NCI-H1436 (cell line): ENCODE results near the gene LRAT.

ENCODE experiments used
- DNase-seq: peaks from one replicate; lab custom pipeline; 2025; lab: John Stamatoyannopoulos, UW

The LRAT gene

DNA sequence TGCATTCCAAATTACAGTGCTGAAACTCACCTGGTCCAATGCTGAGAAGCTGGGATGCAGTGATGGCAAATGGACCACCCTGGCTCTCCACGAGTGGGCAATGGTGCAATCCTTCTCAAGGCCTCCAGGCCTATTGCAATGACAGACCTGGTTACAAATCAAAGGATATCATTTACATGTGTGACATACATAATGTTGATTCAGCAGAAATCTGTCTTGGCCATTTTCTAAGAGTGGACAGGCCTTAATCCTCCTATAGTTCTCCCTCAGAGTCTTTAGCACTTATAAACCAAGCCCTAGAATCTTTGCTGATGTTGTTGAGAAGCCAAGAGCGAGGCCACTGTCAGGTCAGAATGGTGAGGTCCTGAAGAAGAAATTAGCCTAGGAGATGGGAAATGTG, 17.1 kb downstream of the LRAT start:
- no peak for DNase-seq

DNA sequence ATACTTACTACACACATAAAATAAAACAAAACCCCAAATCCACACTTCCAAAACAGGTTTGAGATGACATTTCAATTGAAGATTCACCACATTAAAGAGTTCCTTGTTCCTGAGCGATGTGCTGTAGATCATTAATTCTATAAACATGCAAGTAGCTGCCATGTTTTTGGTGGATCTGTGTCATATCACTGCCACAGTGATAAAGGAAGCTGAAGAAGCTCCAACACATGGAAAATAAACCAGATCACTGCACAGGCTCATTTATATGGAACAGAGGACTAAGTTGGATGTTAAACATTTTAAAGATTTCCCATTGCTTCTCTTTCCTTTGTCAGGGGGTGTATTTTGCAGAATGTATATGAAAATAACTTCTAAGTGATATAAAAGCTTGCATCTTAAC, 34.5 kb downstream of the LRAT start:
- no peak for DNase-seq

DNA sequence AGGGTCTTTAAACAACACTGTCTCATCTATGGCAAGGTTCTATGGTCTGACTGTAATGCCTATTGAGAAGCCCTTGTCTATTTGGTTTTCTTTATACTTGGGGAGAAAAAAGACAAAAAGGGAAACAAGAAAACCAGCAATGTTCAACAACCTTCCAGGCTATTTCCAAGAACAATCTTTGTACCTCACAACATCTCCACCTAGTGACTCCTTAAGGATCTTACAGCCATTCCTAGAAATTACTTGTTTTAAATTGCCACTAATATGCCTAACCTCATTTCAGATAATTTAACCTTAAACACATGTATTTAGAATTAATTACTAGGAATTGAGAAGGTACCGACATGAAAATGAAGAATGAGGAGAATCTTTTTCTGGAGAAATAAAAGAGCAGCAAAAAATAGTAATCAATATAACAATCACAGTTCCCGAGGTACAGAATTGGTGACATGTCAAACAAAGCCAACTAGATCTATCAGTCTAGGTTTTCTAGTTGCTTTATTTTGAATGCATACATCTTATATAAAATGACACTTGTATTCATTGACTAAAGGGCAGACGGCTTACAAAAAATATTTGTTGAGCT, 35.7 kb downstream of the LRAT start:
- DNase-seq: no peak

DNA sequence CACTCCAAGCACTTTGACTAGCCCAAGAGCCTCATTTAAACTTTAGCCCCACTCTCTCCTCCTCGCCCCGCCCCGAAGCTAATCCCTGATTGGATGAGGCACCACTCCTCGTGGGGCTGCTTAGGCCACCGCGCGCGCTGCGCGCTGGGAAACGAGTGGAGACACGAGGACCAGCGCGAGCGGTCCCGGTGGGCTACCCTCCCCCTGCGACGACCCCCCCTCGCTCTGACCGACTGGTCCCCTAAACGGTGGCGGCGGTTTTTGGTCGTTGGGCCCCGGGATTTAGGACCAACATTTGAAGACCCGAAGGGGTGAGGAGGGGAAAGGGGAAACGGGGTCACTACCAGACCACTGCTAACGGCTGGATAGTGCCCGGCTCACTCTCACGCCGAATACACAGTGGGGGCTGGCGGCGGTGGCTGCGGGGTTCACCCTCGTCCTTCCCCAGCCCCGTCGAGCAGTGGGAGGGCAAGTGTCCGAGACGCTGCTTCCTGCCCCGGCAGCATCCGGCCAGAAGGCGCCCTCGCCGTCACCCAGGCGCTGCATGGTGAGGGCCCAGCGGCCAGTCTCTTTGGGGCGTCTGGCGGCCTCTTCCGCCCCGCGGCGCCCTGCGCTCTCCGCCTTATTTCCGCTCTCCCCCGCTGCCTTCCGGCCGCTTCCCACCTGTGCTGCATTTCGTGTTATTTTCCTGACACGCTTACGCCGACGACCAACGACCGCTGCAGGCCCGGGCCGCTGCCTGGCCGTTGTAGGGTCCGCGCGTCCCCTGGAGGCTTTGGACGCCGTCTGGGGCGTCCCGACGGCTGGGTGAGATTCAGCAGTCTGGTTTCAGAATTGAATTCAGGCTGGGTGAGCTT, 37.6 kb downstream of the LRAT start, which contains the start of gene RBM46:
RBM46 (plus strand) TSS at position 147 of the 857 bp plus-strand sequence. CDS start 15,481 bp downstream, outside the sequence.
- no peak for DNase-seq

DNA sequence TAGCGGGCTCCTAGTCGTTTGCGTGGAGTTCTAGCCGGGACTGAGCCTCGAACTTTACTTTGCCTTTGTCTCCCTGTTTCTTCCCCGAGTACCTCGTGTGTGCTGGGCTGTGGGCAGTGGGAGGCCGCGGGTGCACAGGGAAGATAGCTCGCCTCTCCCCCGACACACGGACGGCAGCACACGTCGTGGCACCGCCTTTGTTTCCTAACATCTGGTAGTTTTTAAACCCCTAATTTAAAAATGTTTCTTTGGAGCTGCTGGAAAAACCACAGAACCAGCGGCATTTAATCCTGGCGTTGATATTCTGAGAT, 38.1 kb downstream of the LRAT start:
- no peak for DNase-seq
